ENCODE measurements around the gene SPNS3. TPM values are rescaled to one million over a fixed set of nuclear protein-coding genes. Genes with fewer than 3 reads are reported as not detected.
A peak's percentile ranks its signal among the peaks of the same experiment; 100 is the strongest.

SPNS3 gene
- total and polyA plus RNA-seq, 4 donors, result 0.40 to 1.6 (median 0.52) TPM

DNA sequence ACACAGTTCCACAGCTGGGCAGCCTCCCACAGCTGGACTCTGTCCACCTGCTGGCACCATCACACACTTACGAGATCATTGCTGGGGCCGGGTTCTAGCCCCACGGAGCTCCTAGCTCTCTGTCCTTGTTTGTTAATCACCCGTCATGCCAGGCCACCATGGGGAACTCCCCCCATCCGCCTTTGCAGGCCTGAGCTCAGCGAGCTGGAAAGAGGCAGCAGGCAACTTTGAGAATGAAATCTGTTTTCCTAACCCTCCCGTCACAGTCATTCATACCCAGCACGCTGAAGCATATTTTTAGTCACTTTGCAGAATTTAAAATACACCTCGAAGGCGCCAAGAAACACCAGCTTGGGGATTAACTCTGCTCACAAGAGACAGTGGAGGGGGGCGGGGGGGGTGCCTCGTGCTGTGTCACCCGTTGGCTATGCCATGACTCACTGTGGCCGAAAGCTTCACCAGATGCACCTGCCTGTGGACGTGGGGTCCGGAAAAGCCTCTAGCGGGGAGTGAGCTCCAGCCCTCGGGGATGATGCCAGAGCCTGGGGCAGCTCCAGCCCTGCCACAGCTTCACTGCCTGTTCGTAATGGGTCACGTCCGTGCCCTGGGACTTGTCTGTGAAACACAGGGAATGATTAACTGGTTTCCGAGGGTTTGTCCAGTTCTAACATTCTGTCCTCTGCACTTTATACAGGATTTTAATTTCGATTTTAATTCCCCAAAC lies 63.5 kb downstream of the SPNS3 start:
- H3K27ac ChIP-seq (ENCODE audit: low read depth in 1 of 2, low read length in 1 of 2), result no peak overlapping the region
- DNase-seq (no peak), ATAC-seq (ENCODE audit: insufficient read depth, low FRiP score) (no peak)
- no peaks in the 10 kb centered on the region for H3K36me3 ChIP-seq (ENCODE audit: control insufficient read depth in 4 of 4, insufficient read depth in 4 of 4, low read length in 4 of 4)
- 78 to 79% methylated on average over 23 of the region's 23 CpGs for WGBS, 2 donors
- H3K9ac ChIP-seq (ENCODE audit: insufficient read depth in 1 of 2, low read length in 2 of 2), result no peak overlapping the region
- no peaks in the 10 kb centered on the region for H3K9me3 ChIP-seq (ENCODE audit: control insufficient read depth in 4 of 4, insufficient read depth in 3 of 4, low read length in 3 of 4)
- peaks cover 0 to 23% (median 14%) of the 10 kb centered on the region in 3 donors for H3K27me3 ChIP-seq (ENCODE audit: control insufficient read depth in 3 of 3, insufficient read depth in 3 of 3, low read length in 2 of 3)
- peaks cover 0 to 20% (median 12%) of the 10 kb centered on the region in 5 donors for H3K4me1 ChIP-seq (ENCODE audit: control insufficient read depth in 5 of 5, insufficient read depth in 5 of 5, low read length in 5 of 5)
- H3K4me3 ChIP-seq, result no peak overlapping the region
- TF ChIP-seq, protein P1, sequence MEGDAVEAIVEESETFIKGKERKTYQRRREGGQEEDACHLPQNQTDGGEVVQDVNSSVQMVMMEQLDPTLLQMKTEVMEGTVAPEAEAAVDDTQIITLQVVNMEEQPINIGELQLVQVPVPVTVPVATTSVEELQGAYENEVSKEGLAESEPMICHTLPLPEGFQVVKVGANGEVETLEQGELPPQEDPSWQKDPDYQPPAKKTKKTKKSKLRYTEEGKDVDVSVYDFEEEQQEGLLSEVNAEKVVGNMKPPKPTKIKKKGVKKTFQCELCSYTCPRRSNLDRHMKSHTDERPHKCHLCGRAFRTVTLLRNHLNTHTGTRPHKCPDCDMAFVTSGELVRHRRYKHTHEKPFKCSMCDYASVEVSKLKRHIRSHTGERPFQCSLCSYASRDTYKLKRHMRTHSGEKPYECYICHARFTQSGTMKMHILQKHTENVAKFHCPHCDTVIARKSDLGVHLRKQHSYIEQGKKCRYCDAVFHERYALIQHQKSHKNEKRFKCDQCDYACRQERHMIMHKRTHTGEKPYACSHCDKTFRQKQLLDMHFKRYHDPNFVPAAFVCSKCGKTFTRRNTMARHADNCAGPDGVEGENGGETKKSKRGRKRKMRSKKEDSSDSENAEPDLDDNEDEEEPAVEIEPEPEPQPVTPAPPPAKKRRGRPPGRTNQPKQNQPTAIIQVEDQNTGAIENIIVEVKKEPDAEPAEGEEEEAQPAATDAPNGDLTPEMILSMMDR (IDR thresholded peaks at IDR 0.05; ENCODE audit: control extremely low read depth, extremely low read depth), result no peak

DNA sequence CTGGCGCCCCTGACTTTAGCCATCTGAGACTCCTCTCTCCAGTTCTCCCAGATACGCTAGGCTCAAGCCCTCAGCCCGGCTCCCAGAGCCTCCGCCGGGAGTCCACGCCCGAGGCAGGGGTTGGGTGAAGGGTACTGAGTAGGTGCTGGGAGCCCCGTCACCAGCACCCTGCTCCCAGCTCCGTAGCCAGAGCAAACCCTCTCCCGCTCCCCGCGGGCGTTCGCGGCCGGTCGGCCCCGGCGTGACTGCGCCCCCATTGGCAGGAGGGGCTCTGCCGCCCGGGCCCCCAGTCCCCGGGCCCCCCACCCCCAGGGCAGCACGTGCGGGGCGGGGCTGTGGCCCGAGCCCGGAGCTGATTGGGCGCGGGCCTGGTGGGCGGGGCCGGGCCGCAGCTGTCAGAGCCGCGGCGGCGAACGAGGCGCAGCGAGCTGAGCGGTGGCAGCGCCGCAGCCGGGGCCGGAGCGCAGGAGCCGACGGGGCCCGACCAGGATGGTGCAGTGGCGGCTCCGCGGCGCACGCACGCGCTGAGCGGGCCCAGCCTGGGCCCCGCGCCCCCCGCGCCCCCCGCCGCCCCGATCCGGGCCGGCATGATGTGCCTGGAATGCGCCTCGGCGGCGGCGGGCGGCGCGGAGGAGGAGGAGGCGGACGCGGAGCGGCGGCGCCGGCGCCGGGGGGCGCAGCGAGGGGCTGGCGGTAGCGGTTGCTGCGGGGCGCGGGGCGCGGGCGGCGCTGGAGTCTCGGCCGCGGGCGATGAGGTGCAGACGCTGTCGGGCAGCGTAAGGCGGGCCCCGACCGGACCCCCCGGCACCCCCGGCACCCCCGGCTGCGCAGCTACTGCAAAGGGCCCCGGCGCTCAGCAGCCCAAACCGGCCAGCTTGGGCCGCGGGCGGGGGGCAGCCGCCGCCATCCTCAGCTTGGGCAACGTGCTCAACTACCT lies 65.0 kb downstream of the SPNS3 start, which contains the start of gene SPNS2:
TSS of gene SPNS2 (plus strand) at position 421 of the 937 bp plus-strand sequence. CDS start at position 588, 167 bp downstream.
- DNase-seq, result peak in 2 of 3 donors; percentile 61 to 64
- ATAC-seq (ENCODE audit: insufficient read depth, low FRiP score), result peak; percentile 77
- Histone ChIP-seq H3K4me3 (peak within 1 kb of the TSS; percentile 66), H3K36me3 (ENCODE audit: control insufficient read depth in 4 of 4, insufficient read depth in 4 of 4, low read length in 4 of 4) (no peaks in the 10 kb centered on the region), H3K27me3 (ENCODE audit: control insufficient read depth in 3 of 3, insufficient read depth in 3 of 3, low read length in 2 of 3) (peaks cover 0 to 23% (median 14%) of the 10 kb centered on the region in 3 donors), H3K9ac (ENCODE audit: insufficient read depth in 1 of 2, low read length in 2 of 2) (no peak within 1 kb of the TSS), H3K9me3 (ENCODE audit: control insufficient read depth in 4 of 4, insufficient read depth in 3 of 4, low read length in 3 of 4) (no peaks in the 10 kb centered on the region), H3K27ac (ENCODE audit: low read depth in 1 of 2, low read length in 1 of 2) (peak within 1 kb of the TSS; percentile 37 to 75), H3K4me1 (ENCODE audit: control insufficient read depth in 5 of 5, insufficient read depth in 5 of 5, low read length in 5 of 5) (peaks cover 0 to 20% (median 11%) of the 10 kb centered on the region in 5 donors)
- WGBS, 2 donors, result 1% methylated on average over 43 to 117 of the region's 117 CpGs
- TF ChIP-seq, protein P1 (IDR thresholded peaks at IDR 0.05; ENCODE audit: control extremely low read depth, extremely low read depth), result no peak

DNA sequence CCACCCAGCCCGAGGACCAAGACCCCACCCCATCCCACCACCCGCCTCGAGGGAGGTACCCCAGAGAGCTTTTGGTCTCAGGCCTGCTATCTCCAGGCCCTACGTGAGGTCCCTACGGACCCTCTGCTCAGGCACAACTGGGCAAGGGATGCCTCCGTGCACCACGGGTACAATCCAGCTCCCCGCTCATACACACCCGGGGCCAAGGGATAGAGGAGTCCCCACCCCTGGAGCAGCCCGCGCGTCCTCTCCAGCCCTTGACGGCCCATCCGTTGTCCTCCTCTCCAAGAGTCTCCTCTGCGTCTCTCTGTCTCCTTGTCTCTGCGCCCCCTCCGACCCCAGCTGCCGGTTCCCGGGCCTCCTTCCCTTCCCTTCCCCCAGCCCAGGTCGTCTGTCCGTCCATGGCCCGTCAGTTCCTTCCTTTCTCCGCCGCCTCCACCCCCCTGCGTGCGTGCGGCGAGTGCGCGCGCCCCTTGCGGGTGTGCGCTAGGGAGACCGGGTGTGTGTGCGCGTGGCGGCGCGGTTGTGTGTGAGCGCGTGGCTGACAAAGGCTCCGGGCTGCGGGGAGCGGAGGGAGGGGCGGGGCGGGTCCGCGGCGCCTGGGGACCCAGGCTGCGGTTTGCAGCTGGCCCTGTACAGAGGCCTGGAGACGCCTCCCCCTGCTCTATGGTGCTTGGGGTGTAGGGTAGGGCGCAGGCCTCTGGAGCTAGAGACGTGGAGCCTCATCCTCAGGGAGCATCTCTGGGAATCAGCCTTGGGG lies 65.9 kb downstream of the SPNS3 start:
- H3K36me3 ChIP-seq (ENCODE audit: control insufficient read depth in 4 of 4, insufficient read depth in 4 of 4, low read length in 4 of 4), result no peaks in the 10 kb centered on the region
- peaks cover 0 to 23% (median 14%) of the 10 kb centered on the region in 3 donors for H3K27me3 ChIP-seq (ENCODE audit: control insufficient read depth in 3 of 3, insufficient read depth in 3 of 3, low read length in 2 of 3)
- TF ChIP-seq, protein P1 (IDR thresholded peaks at IDR 0.05; ENCODE audit: control extremely low read depth, extremely low read depth), result no peak
- ATAC-seq (ENCODE audit: insufficient read depth, low FRiP score) (no peak), DNase-seq (no peak)
- H3K4me1 ChIP-seq (ENCODE audit: control insufficient read depth in 5 of 5, insufficient read depth in 5 of 5, low read length in 5 of 5), result peaks cover 0 to 20% (median 12%) of the 10 kb centered on the region in 5 donors
- H3K9me3 ChIP-seq (ENCODE audit: control insufficient read depth in 4 of 4, insufficient read depth in 3 of 4, low read length in 3 of 4), result no peaks in the 10 kb centered on the region
- H3K9ac ChIP-seq (ENCODE audit: insufficient read depth in 1 of 2, low read length in 2 of 2), result peak overlapping the region in 1 of 2 donors; percentile 19
- peak overlapping the region; percentile 66 for H3K4me3 ChIP-seq
- H3K27ac ChIP-seq (ENCODE audit: low read depth in 1 of 2, low read length in 1 of 2), result peak overlapping the region; percentile 37 to 75
- 1% methylated on average over 51 to 53 of the region's 53 CpGs for WGBS, 2 donors
